Bronchial epithelial cell (primary cell): ENCODE data around the gene VWA2. TPM values are rescaled to one million over a fixed set of nuclear protein-coding genes. Genes with fewer than 3 reads are reported as not detected.

Experiments used
- DNase-seq: peaks from one replicate; pipeline ENCODE4 v3.0.0-alpha.2; 2010; ENCODE audit warnings: low read depth
- FAIRE-seq: peaks from 2 replicates; lab custom pipeline; 2011; peaks lifted over from hg19 to GRCh38; lab: Jason Lieb, UNC
- H3K27me3 ChIP-seq: 2 replicates; pipeline ENCODE4 v1.5.1; 2011; ENCODE audit warnings: low read length; ENCODE audit not compliant: control insufficient read depth, insufficient read depth
- H3K36me3 ChIP-seq: 2 replicates; pipeline ENCODE4 v1.5.1; 2011; ENCODE audit warnings: low read length; ENCODE audit not compliant: control insufficient read depth, insufficient read depth
- H3K4me3 ChIP-seq: 2 replicates; pipeline ENCODE4 v1.5.1; 2011; ENCODE audit warnings: mild to moderate bottlenecking, low read depth, low read length, control low read depth
- total RNA-seq: library from RNA; depleted of rRNA; stranded (reverse); fragments of >200 nt; gene quantifications from 2 replicates; pipeline ENCODE4 v1.2.1, GENCODE V29; 2014
- TF ChIP-seq, protein P1 (sequence below): IDR thresholded peaks from 2 replicates; pipeline ENCODE4 v1.5.1; 2011; ENCODE audit warnings: mild to moderate bottlenecking, moderate library complexity, low read length, control low read depth, inconsistent platforms; ENCODE audit not compliant: insufficient read depth, severe bottlenecking

VWA2 gene
- total RNA-seq, 1 donor from 2014 or later, result 3.9 TPM

DNA sequence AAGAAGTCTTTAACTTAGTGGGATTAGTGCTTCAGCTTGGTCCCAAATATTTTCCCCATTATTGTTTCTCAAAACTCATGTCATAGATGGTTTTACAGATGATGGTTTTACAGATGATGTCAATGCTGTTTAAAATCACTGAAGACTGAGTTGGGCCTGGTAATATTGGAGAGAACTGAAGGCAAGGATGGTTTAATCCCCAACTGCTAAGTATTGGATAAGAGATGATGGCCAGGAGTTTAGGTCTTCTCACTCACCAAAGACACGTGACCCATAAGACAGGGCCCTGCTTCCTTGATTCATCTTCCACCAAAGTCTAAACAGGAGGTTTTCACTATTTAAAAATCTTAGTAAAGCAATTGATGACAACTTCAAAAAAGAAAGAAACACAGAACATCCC lies 56.3 kb downstream of the VWA2 start:
- TF ChIP-seq, protein P1, sequence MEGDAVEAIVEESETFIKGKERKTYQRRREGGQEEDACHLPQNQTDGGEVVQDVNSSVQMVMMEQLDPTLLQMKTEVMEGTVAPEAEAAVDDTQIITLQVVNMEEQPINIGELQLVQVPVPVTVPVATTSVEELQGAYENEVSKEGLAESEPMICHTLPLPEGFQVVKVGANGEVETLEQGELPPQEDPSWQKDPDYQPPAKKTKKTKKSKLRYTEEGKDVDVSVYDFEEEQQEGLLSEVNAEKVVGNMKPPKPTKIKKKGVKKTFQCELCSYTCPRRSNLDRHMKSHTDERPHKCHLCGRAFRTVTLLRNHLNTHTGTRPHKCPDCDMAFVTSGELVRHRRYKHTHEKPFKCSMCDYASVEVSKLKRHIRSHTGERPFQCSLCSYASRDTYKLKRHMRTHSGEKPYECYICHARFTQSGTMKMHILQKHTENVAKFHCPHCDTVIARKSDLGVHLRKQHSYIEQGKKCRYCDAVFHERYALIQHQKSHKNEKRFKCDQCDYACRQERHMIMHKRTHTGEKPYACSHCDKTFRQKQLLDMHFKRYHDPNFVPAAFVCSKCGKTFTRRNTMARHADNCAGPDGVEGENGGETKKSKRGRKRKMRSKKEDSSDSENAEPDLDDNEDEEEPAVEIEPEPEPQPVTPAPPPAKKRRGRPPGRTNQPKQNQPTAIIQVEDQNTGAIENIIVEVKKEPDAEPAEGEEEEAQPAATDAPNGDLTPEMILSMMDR, result no peak
- no peak for FAIRE-seq
- H3K27me3 ChIP-seq, result no peaks in the 10 kb centered on the region
- peaks cover 13% of the 10 kb centered on the region for H3K36me3 ChIP-seq
- DNase-seq, result no peak
- H3K4me3 ChIP-seq, result no peak overlapping the region

DNA sequence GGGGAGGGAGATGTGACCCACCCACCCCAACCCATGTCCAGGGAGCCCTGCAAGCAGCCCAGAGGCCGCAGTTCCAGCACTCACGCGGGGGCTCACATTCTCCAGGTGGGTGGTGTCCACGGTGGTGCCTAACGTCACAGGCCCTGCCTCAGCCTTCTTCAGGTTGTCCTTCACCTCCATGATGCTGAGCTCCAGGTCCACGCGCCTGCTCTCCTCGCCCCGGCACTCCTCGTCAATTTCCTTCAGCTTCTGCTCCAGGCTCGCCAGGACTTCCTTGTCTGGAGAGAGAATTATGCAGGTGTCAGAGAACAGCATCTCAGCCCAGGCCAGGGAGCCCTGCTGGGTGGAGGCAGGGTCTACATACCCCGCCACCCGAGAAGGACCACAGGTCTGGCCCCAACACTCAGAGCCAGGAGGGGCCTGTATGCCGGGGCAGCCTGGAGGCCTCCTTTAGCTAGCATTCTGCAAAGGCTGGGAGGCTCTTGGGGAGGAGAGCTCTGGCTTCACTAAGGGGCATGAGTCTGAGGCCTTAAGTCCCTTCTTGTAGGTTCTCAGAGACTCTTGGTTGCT lies 58.2 kb downstream of the VWA2 start:
- no peak for DNase-seq
- H3K4me3 ChIP-seq, result no peak overlapping the region
- peaks cover 13% of the 10 kb centered on the region for H3K36me3 ChIP-seq
- TF ChIP-seq, protein P1, result no peak
- H3K27me3 ChIP-seq, result no peaks in the 10 kb centered on the region
- no peak for FAIRE-seq

DNA sequence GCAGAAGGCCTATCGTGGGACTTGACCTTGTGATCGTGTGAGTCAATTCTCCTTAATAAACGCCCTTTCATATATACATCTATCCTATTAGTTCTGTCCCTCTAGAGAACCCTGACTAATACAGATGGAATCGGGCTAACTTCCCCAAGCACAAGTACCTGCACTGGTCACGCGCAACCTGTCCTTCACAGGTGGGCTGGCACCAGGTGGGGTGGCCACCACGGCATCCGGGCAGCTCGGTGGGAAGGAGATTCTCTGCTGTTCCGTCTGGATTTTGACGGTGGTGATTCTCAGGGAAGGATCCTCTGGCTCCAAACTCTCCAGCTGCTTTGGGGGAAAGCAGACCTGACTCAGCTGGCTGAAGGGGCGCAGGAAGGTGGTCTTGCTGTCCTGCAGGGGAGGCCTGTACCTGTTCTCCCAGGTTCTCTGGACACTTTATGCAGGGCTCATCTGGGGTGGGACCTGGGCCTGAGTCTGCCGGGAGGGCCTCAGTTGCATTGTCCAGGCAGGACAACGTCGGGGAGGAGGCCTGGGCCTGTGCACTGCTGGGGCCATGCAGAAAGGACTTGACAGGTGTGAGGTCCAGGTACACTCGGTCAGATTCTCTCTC lies 61.1 kb downstream of the VWA2 start:
- no peak for FAIRE-seq
- no peak for DNase-seq
- peaks cover 13% of the 10 kb centered on the region for H3K36me3 ChIP-seq

DNA sequence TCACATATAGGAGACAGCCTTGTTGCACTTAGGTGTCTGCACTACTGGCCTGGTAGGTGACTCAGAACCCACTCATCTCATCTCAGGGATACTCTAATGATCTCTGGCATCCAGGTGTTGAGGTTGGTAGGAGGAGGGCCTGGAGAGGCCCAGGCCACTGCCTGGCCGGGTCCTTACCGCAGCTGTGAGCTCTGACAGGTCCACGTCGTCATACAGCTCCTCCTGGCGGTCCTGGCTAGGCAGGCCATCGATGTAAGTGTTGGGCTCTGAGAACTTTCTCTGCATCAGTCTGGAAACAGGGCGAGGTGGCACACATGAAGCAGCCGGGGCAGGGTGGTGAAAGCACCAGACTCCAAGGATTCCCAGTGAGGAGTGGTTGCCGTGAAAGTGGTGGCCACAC lies 62.1 kb downstream of the VWA2 start:
- no peaks in the 10 kb centered on the region for H3K27me3 ChIP-seq
- DNase-seq (peak; percentile 89), FAIRE-seq (peak; percentile 82)
- H3K4me3 ChIP-seq, result no peak overlapping the region
- peaks cover 13% of the 10 kb centered on the region for H3K36me3 ChIP-seq
- TF ChIP-seq, protein P1, result peak; percentile 52

More for the DNA sequence above, 61.1 kb downstream of the VWA2 start:
- TF ChIP-seq, protein P1, result no peak
- H3K27me3 ChIP-seq, result no peaks in the 10 kb centered on the region
- no peak overlapping the region for H3K4me3 ChIP-seq

DNA sequence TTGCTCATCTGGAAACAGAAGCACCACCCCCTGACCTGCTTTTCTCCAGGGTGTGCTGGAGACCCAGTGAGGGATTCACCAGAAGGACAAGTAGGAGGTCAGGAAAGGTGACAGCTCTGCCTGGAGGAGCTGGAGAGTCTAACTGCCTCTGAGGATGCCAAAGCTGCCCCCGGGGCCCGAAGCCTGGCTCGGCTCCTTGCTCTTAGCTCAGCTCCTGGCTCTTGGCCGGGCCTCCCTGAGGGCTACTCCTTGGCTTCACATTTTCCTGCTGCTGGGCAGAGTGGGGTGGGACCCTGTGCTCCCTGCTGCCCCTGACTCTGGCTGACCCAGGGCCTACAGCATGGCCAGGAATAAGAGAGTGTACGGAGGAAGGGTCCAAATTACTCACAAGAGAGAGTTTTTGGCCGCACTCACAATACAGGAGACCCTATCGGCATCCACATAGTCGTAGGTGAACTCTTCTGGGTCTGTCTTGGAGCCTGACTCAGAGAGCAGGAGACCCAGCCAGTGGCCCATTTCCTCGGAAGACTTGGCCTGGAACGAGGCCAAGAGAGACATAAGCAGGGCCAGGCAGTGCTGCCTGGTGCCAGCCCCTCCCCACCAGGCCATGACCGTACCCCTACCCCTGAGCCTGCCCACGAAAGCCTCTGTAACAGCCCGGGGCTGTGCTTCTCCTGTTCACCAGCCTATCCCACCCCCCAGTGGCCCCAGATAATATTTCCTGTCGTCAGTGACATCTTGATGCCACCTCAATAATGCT lies 63.1 kb downstream of the VWA2 start:
- TF ChIP-seq, protein P1, result no peak
- FAIRE-seq, result no peak
- no peak overlapping the region for H3K4me3 ChIP-seq
- H3K27me3 ChIP-seq, result no peaks in the 10 kb centered on the region
- DNase-seq, result no peak
- H3K36me3 ChIP-seq, result peaks cover 5% of the 10 kb centered on the region
